Measurements from ENCODE around the gene BLCAP.

BLCAP gene

GRCh38 chr20:37523012-37523391 lies 4.7 kb downstream of the BLCAP start:
- no peak for DNase-seq (ENCODE audit: low read depth)
- no peak for TF ChIP-seq CTCF (conservative IDR thresholded peaks at IDR 0.05; ENCODE audit: low read length)
- no peak overlapping the region for H3K4me3 ChIP-seq (ENCODE audit: low read length)

- H3K4me3 ChIP-seq (ENCODE audit: low read length), result no peak overlapping the region
- no peak for DNase-seq (ENCODE audit: low read depth)
- no peak for TF ChIP-seq CTCF (conservative IDR thresholded peaks at IDR 0.05; ENCODE audit: low read length)
These were observed 5.2 kb downstream of the BLCAP start for GRCh38 chr20:37522260-37523011.

- DNase-seq (ENCODE audit: low read depth), result no peak
- H3K4me3 ChIP-seq (ENCODE audit: low read length), result no peak within 1 kb of the TSS; the same call in 1 of the 2 replicates
- TF ChIP-seq CTCF (conservative IDR thresholded peaks at IDR 0.05; ENCODE audit: low read length), result no peak
These were observed 6.5 kb downstream of the BLCAP start, which contains the start of gene NNAT for GRCh38 chr20:37521061-37521771. Gene NNAT, plus strand, starts transcription at chr20:37521250. Its CDS starts 82 bp downstream, at chr20:37521332.

GRCh38 chr20:37520419-37520955 lies 7.2 kb downstream of the BLCAP start:
- DNase-seq (ENCODE audit: low read depth), result no peak
- TF ChIP-seq CTCF (conservative IDR thresholded peaks at IDR 0.05; ENCODE audit: low read length), result no peak
- no peak overlapping the region for H3K4me3 ChIP-seq (ENCODE audit: low read length)

GRCh38 chr20:37519508-37520418 lies 7.9 kb downstream of the BLCAP start:
- no peak; the same call in 1 of the 2 replicates for TF ChIP-seq CTCF (conservative IDR thresholded peaks at IDR 0.05; ENCODE audit: low read length)
- DNase-seq (ENCODE audit: low read depth), result no peak
- H3K4me3 ChIP-seq (ENCODE audit: low read length), result no peak overlapping the region

GRCh38 chr20:37518606-37519507 lies 8.8 kb downstream of the BLCAP start:
- DNase-seq (ENCODE audit: low read depth), result no peak
- no peak overlapping the region for H3K4me3 ChIP-seq (ENCODE audit: low read length)
- no peak for TF ChIP-seq CTCF (conservative IDR thresholded peaks at IDR 0.05; ENCODE audit: low read length)

All from AG10803 (cell line).